Measurements from ENCODE around the gene PCNX3. TPM values are rescaled to one million over a fixed set of nuclear protein-coding genes. Genes with fewer than 3 reads are reported as not detected.

PCNX3 gene
- polyA plus RNA-seq, 1 donor from 2014 or later = 7.8 TPM

GRCh38 chr11:65623177-65623576, 7.6 kb downstream of the PCNX3 start:
- no peak overlapping the region for H2AFZ ChIP-seq (ENCODE audit: low read depth, low read length)
- no peaks in the 10 kb centered on the region for H3K9me3 ChIP-seq (ENCODE audit: low read length)
- no peaks in the 10 kb centered on the region for H3K27me3 ChIP-seq (ENCODE audit: insufficient read depth, low read depth, low read length)
- no peaks in the 10 kb centered on the region for H3F3A ChIP-seq (ENCODE audit: insufficient read depth, low read length, poor library complexity, severe bottlenecking)
- no peak overlapping the region for H3K4me2 ChIP-seq (ENCODE audit: low read length)
- no peak overlapping the region for H3K9ac ChIP-seq (ENCODE audit: low read length)
- no peak overlapping the region for H3K4me3 ChIP-seq (ENCODE audit: low read length)
- H3K9me2 ChIP-seq (ENCODE audit: insufficient read depth, low read length) = no peaks in the 10 kb centered on the region
- TF ChIP-seq, protein P1, sequence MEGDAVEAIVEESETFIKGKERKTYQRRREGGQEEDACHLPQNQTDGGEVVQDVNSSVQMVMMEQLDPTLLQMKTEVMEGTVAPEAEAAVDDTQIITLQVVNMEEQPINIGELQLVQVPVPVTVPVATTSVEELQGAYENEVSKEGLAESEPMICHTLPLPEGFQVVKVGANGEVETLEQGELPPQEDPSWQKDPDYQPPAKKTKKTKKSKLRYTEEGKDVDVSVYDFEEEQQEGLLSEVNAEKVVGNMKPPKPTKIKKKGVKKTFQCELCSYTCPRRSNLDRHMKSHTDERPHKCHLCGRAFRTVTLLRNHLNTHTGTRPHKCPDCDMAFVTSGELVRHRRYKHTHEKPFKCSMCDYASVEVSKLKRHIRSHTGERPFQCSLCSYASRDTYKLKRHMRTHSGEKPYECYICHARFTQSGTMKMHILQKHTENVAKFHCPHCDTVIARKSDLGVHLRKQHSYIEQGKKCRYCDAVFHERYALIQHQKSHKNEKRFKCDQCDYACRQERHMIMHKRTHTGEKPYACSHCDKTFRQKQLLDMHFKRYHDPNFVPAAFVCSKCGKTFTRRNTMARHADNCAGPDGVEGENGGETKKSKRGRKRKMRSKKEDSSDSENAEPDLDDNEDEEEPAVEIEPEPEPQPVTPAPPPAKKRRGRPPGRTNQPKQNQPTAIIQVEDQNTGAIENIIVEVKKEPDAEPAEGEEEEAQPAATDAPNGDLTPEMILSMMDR (IDR thresholded peaks at IDR 0.05; ENCODE audit: poor library complexity, severe bottlenecking) = no peak
- no peak for TF ChIP-seq EP300 (conservative IDR thresholded peaks at IDR 0.05; ENCODE audit: poor library complexity, severe bottlenecking)
- no peak for TF ChIP-seq RAD21 (conservative IDR thresholded peaks at IDR 0.05)
- TF ChIP-seq POLR2AphosphoS5 (IDR thresholded peaks at IDR 0.05) = no peak
- TF ChIP-seq EZH2 (IDR thresholded peaks at IDR 0.05; ENCODE audit: borderline replicate concordance, insufficient read depth, low read length, poor library complexity, severe bottlenecking) = no peak
- TF ChIP-seq TAF1 (IDR thresholded peaks at IDR 0.05; ENCODE audit: low read depth) = no peak
- no peak for TF ChIP-seq MXI1 (conservative IDR thresholded peaks at IDR 0.05; ENCODE audit: poor library complexity, severe bottlenecking)
- TF ChIP-seq SMC3 (conservative IDR thresholded peaks at IDR 0.05; ENCODE audit: poor library complexity) = no peak
- TF ChIP-seq, protein P2, sequence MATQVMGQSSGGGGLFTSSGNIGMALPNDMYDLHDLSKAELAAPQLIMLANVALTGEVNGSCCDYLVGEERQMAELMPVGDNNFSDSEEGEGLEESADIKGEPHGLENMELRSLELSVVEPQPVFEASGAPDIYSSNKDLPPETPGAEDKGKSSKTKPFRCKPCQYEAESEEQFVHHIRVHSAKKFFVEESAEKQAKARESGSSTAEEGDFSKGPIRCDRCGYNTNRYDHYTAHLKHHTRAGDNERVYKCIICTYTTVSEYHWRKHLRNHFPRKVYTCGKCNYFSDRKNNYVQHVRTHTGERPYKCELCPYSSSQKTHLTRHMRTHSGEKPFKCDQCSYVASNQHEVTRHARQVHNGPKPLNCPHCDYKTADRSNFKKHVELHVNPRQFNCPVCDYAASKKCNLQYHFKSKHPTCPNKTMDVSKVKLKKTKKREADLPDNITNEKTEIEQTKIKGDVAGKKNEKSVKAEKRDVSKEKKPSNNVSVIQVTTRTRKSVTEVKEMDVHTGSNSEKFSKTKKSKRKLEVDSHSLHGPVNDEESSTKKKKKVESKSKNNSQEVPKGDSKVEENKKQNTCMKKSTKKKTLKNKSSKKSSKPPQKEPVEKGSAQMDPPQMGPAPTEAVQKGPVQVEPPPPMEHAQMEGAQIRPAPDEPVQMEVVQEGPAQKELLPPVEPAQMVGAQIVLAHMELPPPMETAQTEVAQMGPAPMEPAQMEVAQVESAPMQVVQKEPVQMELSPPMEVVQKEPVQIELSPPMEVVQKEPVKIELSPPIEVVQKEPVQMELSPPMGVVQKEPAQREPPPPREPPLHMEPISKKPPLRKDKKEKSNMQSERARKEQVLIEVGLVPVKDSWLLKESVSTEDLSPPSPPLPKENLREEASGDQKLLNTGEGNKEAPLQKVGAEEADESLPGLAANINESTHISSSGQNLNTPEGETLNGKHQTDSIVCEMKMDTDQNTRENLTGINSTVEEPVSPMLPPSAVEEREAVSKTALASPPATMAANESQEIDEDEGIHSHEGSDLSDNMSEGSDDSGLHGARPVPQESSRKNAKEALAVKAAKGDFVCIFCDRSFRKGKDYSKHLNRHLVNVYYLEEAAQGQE (IDR thresholded peaks at IDR 0.05; ENCODE audit: borderline replicate concordance) = no peak
- H4K20me1 ChIP-seq (ENCODE audit: insufficient read depth) = no peaks in the 10 kb centered on the region
- no peak overlapping the region for H3K27ac ChIP-seq (ENCODE audit: low read length)
- no peaks in the 10 kb centered on the region for H3K36me3 ChIP-seq (ENCODE audit: insufficient read depth, low read length)
- no peaks in the 10 kb centered on the region for H3K79me2 ChIP-seq (replicated peaks; ENCODE audit: insufficient read depth, low read length)

GRCh38 chr11:65623852-65624616, 8.5 kb downstream of the PCNX3 start:
- H3K4me2 ChIP-seq (ENCODE audit: low read length) = no peak overlapping the region
- H3K9me2 ChIP-seq (ENCODE audit: insufficient read depth, low read length) = no peaks in the 10 kb centered on the region
- H3K4me3 ChIP-seq (ENCODE audit: low read length) = no peak overlapping the region
- H3K27ac ChIP-seq (ENCODE audit: low read length) = no peak overlapping the region
- no peaks in the 10 kb centered on the region for H3K9me3 ChIP-seq (ENCODE audit: low read length)
- no peaks in the 10 kb centered on the region for H3K27me3 ChIP-seq (ENCODE audit: insufficient read depth, low read depth, low read length)
- H4K20me1 ChIP-seq (ENCODE audit: insufficient read depth) = no peaks in the 10 kb centered on the region
- H3K36me3 ChIP-seq (ENCODE audit: insufficient read depth, low read length) = no peaks in the 10 kb centered on the region
- H2AFZ ChIP-seq (ENCODE audit: low read depth, low read length) = no peak overlapping the region
- no peak overlapping the region for H3K9ac ChIP-seq (ENCODE audit: low read length)
- TF ChIP-seq, protein P1 (IDR thresholded peaks at IDR 0.05; ENCODE audit: poor library complexity, severe bottlenecking) = no peak
- TF ChIP-seq TAF1 (IDR thresholded peaks at IDR 0.05; ENCODE audit: low read depth) (no peak), POLR2AphosphoS5 (IDR thresholded peaks at IDR 0.05) (no peak), EZH2 (IDR thresholded peaks at IDR 0.05; ENCODE audit: borderline replicate concordance, insufficient read depth, low read length, poor library complexity, severe bottlenecking) (no peak), RAD21 (conservative IDR thresholded peaks at IDR 0.05) (no peak), MXI1 (conservative IDR thresholded peaks at IDR 0.05; ENCODE audit: poor library complexity, severe bottlenecking) (no peak), EP300 (conservative IDR thresholded peaks at IDR 0.05; ENCODE audit: poor library complexity, severe bottlenecking) (no peak), SMC3 (conservative IDR thresholded peaks at IDR 0.05; ENCODE audit: poor library complexity) (no peak)
- TF ChIP-seq, protein P2 (IDR thresholded peaks at IDR 0.05; ENCODE audit: borderline replicate concordance) = no peak
- no peaks in the 10 kb centered on the region for H3K79me2 ChIP-seq (replicated peaks; ENCODE audit: insufficient read depth, low read length)
- no peaks in the 10 kb centered on the region for H3F3A ChIP-seq (ENCODE audit: insufficient read depth, low read length, poor library complexity, severe bottlenecking)
